ENCODE results near the gene NRROS.

NRROS gene

DNA sequence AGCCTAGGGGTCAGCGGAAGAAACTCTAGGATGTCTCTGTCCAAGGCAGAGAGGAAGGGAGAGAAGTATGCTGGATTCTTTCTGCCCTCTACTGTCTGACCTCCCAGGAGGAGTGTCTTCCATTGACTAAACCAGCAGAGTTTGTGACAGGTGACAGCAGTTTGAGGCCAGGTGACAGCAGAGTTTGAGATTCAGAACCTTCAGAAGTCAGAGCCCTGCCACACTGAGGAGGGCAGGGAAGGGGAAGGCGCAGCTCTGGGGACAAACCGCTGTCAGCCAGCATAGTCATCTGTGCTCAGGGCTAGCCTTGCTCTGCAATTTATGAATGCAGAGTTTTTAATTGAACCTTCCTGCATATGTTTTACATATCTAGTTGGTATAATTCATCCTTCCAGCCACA, 12.3 kb downstream of the NRROS start:
- no peak for DNase-seq

DNA sequence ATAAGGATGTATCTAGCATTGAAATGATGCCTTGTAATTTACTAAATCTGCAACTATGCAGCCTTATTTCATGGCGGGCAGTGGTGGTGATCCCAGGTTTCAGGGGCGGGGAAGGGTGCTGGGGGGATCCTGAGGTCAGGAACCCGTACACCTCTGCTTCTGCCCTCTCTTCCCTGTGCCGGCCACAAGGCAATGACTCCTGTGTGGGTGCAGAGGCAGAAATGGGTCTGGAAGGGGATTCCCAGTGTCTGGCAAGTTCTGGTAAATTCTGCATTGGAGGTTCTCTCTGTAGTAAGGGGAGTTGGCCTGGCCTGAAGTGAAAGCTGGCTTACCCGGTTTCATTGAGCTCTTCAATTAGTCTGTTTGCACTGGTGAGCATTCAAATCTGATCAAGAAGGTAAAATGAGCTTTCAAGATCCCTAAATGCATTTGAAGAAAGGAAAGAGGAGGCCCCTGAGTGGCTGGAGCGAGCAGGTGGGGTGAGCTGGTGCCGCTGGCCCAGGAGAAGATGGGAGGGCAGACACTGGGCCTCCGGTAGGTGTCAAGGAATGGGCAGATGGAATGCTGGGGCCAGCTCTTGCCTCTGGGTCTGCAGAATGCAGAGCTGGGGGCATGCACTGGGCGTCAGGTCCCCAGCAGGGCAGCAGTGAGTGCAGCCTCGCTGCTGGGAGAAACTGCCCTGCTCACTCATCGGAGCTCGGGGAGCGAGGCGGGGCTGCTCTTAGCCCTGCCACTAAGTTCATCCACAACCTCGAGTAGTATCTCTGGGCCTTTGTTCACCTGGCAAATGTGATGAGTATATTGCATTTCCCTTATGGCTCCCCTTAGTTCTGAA, 13.7 kb downstream of the NRROS start:
- no peak for DNase-seq

DNA sequence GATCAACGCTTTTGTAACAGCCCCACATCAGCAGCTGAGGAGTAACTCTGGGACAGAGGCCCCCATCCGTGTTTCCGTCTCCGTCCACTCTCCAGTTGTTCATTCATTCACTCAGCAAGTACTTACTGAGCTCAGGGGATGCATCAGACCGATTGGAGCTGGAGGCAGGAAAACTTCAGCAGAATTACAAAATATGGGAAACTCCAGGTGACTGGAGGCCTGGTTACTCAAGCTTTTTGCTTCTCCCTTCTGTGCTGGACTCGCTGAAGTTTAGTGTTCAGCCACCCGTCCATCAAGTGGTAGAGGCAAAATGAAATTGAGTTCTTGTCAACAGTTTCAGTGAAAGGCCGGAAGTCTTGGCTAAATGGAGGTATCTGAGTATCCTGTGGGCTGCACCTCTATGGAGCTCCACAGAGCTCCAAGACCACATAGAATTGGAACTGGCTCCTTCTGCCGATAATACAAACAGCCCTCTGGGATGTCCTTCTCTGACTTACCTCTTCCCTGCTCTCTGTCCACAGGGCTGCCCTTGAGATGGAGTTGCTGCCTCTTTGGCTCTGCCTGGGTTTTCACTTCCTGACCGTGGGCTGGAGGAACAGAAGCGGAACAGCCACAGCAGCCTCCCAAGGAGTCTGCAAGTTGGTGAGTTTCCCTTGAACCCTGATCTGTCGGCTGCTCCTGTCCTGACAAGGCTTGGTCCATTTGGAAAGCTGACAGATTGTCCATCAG, 14.7 kb downstream of the NRROS start:
- no peak for DNase-seq

DNA sequence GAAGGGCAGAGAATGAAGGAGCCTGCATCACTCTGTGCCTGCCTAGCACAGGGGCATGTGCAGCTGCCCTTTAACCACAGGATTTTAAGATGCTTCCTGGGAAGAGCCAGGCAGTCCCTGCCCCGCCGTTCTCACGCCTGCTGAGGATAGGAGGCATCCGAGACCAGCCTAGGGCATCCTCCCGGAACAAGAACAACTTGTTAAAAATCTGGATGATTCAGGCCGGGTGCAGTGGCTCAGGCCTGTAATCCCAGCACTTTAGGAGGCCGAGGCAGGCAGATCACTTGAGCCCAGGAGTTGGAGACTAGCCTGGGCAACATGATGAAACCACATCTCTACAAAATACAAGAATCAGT, 15.2 kb downstream of the NRROS start:
- no peak for DNase-seq

DNA sequence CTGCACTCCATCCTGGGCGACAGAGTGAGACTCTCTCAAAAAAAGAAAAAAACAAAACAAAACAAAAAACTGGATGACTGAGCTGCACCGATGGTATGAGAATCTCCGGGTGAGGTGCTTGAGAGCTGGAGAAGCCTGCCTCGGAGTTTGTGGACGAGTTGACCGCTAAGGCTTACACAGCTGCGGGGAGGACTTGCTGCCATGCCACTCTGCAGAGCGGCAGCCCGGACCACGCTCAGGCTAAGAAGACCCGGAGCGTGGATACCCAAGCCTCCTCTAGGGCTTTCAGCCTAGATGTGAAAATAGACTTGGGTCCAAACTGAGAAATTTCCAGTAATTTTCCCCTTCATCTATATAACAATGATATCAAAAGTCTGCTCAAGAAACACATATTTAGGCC, 16.0 kb downstream of the NRROS start:
- DNase-seq: no peak

DNA sequence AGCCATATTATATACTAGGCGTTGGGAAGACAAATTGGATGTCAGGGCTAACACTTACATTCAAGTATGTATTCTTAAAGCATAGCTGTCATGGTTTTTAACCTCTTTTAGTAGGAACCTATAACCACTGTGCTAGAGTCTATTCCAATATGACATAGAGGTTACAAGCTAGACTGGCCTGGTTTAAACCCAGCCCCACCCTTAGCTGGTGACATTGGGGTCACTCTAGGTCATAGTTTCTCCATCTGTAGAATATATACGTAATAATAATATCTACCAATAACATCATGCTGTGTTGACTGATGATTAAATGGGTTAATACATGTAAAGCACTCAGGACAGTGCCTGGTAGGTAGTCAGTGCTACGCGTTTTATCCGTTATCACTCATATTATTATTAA, 16.7 kb downstream of the NRROS start:
- no peak for DNase-seq

DNA sequence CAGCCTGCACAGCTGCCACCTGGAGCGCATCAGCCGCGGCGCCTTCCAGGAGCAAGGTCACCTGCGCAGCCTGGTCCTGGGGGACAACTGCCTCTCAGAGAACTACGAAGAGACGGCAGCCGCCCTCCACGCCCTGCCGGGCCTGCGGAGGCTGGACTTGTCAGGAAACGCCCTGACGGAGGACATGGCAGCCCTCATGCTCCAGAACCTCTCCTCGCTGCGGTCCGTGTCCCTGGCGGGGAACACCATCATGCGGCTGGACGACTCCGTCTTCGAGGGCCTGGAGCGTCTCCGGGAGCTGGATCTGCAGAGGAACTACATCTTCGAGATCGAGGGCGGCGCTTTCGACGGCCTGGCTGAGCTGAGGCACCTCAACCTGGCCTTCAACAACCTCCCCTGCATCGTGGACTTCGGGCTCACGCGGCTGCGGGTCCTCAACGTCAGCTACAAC, 20.4 kb downstream of the NRROS start:
- DNase-seq: no peak

DNA sequence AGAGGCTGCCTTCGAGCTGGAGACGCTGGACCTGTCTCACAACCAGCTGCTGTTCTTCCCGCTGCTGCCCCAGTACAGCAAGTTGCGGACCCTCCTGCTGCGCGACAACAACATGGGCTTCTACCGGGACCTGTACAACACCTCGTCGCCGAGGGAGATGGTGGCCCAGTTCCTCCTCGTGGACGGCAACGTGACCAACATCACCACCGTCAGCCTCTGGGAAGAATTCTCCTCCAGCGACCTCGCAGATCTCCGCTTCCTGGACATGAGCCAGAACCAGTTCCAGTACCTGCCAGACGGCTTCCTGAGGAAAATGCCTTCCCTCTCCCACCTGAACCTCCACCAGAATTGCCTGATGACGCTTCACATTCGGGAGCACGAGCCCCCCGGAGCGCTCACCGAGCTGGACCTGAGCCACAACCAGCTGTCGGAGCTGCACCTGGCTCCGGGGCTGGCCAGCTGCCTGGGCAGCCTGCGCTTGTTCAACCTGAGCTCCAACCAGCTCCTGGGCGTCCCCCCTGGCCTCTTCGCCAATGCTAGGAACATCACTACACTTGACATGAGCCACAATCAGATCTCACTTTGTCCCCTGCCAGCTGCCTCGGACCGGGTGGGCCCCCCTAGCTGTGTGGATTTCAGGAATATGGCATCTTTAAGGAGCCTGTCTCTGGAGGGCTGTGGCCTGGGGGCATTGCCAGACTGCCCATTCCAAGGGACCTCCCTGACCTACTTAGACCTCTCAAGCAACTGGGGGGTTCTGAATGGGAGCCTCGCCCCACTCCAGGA, 21.1 kb downstream of the NRROS start:
- no peak for DNase-seq

DNA sequence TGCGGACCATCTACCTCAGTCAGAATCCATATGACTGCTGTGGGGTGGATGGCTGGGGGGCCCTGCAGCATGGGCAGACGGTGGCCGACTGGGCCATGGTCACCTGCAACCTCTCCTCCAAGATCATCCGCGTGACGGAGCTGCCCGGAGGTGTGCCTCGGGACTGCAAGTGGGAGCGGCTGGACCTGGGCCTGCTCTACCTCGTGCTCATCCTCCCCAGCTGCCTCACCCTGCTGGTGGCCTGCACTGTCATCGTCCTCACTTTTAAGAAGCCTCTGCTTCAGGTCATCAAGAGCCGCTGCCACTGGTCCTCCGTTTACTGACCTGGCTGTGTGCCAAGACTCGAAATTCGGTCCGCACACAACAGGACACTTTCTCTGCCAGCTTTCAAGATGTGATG, 21.9 kb downstream of the NRROS start:
- no peak for DNase-seq

DNA sequence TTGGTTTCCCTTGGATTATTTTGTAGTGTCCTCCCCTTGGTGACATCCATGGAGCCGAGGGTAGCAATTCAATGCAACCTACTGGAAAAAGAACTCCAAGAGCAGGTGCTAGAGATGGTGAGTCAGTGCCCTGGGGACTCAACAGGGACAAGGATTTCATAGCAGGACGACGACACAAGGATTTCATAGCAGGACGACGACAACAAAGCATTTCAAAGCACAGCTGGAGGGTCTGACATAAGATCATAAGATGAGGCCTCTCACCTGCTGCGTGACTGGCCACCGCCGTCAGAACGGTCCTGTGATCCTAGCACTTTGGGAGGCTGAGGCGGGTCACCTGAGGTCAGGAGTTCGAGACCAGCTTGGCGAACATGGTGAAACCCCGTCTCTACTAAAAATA, 22.5 kb downstream of the NRROS start:
- DNase-seq: no peak

DNA sequence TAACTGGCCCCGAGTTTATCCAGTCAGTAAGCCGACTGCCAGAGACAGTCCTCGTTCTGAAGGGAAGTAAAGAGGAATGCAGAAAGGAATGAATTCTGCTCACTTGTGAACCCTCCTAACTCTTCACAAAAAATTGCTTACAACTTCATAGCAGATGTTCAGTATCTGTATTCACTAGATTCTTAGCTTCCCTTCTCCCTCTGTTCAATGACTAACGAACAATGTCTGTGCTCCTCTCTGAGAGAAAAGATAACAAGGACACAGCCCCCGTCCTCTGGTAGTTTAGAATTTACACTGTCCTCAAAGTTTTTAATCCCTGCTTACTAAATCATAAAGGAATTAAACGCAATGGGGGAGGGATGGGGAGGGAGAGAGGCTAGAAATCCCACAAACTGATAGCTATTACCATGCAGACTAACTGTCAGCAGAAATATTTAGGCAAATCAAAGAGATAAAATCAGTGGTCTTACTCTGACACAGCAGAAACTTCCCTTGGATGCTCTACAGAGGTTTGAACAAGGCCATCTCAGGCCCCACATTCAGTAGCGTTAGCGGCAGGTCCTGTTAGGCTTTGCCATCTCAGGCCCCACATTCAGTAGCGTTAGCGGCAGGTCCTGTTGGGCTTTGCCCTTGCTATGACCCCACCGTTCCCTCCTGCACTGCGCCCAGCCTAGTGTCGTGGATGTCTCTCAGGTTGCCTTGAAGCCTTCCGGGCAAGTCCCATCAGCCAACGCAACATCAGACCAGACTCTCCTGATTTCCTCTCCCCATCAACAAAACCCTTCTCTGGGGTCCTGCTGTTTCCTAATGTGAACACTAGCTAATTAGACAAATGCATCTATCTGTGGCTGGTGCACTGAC, 23.4 kb downstream of the NRROS start:
- no peak for DNase-seq

DNA sequence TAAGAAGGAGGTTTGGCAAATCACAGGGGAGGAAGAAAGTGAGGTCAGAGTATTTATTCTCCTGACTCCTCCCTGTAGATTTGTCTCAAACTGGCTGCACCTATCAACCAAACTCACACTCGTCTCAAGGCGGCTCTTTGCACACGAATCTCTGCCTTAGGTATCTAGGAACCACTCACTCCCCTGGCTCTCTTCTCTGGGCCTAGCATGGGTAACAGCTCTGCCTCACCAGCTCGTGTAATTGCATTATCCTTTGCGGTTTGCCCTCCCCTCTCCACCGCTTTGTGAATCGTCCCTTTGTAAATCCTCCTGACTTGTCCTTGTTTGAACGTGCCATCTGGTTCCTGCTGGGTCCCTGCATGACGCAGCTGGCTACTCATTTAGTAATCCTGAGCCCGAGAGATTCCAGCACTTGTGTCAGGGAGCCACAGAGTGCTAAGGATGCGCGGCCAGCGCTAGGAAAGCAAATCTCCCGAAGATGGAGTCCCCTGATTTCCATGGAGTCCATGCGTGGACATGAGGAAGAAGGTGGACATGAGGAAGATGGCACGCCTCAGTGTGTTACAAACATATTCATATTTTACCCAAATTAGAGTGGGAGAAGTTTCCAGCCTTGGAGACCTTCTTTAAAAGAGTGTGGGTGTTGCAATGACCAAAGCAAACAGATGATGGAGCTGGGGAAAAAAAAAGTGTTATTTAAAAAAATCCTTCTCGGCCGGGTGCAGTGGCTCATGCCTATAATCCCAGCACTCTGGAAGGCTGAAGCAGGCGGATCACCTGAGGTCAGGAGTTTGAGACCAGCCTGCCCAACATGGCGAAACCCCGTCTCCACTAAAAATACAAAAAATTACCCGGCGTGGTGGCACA, 26.7 kb downstream of the NRROS start:
- no peak for DNase-seq

DNA sequence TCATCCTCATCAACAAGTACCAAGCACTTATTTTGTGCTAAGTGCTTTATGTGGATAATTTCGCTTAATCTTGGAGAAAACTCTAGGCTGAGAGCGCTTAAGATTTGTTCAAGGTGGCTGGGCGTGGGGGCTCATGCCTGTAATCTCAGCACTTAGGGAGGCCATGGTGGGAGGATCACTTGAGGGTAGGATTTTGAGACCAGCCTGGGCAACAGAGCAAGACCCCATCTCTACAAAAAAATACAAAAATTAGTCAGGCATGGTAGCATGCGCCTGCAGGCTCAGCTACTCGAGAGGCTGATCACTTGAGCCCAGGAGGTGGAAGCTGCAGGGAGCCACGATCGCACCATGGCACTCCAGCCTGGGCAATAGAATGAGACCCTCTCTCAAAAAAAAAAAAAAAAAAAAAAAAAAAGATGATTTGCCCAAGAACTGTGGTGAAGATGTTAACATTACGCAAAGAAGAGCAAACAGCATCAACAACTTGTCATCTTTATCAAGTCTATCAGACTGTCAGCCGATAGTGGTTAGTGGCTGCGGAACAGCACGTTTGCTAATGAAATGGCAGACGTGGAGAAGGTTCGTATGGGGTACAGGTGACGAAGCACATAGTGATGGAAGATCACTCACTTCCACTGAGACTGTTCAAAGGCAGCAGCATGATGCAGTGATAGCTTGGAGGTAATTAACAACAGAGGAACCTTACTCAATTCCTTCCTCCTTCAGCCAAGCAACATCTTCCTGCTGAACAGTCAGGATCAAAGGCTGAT, 27.7 kb downstream of the NRROS start:
- DNase-seq: no peak

DNA sequence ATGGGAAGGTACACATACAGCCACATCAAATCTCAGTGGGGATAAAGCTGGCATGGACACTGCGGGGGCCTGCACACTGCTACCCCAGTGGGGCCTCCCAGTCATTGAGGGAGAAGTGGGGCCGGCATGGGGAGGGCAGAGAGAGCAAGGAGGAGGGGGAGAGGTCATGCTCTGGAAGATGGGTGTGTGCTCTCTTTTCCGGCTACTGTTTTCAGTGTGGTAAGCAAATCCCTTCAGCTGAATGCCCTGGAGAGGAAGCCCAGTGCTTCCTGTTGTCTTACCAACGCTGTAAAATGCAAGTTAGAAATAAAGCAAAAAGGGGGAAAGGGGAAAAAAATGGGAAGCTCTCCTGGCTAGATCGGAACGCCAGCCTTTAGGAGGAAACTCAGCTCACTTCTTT, 30.8 kb downstream of the NRROS start:
- DNase-seq: no peak

DNA sequence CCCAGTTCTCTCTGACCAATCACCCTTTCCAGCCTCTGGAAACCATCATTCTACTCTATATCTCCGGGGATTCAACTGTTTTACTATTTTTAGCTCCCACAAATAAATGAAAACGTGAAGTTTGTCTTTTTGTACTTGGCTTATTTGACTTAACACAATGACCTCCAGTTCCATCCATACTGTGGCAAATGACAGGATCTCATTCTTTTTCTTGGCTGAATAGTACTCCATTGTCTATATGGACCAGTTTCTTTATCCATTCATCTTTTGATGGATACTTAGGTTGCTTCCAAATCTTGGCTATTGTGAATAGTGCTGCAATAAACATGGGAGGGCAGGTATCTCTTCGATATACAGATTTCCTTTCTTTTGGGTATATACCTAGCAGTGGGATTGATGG, 34.1 kb downstream of the NRROS start:
- no peak for DNase-seq

DNA sequence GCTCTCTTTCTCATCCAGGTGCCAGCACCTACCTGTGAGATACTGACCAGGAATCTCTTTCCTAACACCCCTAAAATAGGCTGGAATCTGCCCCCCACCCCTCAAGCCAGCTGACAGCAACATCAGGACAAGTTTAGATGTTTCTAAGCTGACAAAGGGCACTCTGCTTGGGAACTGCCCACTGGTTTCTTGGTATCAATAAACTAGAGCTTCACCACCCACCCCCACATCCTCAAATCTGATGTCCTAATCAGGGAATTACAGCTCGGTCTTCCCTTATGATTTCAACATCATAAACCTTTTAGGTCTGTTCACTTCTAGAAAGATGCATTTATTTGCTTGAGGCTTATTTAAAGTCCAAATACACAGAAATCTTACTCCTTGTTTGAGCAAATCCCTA, 37.9 kb downstream of the NRROS start:
- no peak for DNase-seq

DNA sequence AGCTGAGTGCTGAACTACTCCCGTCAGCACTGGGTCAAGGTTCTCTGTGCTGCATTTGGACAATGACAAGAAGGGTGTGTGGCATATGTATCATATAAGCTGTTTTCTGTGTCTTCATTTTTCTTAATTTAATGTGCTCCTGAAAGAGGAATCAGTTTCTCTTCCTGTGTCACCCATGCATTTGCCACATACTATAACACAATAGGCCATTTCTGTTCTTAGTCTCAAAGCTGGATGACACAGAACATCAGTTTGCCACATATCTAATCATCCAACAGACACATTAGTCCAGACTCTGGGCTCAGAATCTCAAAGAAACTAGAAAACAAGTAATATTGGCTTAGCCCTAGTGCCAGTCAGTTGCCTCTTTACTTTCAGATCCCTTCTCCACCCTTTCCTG, 38.4 kb downstream of the NRROS start:
- no peak for DNase-seq

DNA sequence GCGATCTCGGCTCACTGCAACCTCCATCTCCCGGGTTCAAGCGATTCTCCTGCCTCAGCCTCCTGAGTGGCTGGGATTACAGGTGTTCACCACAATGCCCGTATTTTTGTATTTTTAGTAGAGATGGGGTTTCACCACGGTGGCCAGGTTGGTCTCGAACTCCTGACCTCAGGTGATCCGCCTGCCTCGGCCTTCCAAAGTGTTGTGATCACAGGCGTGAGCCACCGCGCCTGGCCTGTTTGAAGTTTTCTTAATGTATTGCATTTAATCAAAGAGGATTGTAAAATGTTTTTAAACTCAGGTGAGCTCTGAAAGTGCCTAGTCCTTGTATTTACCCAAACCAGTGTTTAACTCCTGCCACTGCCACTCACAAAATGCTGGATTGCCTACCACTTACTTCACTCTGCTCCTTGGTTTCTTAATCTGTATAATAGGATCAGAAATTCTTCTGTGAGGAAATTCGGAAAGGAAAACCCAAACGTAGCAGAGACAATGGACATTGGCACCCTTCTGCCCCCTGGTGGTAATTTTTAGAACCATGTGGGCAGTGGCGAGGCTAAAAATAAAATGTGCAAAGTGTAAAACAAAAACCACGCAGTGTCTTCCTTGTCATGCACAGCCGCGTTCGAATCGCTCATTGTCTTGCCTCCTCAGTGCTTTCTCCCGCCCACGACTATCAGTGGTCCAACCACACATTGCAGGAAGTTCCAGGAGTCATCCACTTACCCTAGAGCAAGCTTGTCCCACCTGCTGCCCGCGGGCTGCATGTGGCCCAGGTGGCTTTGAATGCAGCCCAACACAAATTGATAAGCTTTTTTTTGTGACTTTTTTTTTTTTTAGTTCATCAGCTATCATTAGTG, 45.3 kb downstream of the NRROS start:
- DNase-seq: peak; percentile 70

DNA sequence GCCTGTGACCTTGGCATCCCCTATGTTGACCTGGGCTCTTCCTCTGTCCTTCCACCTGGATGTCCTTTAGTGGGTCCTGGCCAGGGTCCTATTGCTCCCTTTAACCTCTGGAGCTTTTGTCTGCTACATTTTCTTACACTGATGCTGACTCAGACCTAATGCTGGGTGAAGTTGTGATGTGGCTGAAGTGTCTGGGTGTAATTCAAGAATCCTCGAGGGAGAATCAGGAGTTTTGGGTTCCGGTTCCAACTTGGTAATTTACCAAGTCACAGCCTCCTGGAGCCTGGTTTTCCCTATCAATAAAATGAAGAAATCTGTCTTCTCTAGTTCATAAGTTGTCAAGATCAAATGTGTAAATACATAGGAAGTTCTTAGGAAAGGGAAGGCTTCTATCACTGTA, 46.9 kb downstream of the NRROS start:
- DNase-seq: no peak

DNA sequence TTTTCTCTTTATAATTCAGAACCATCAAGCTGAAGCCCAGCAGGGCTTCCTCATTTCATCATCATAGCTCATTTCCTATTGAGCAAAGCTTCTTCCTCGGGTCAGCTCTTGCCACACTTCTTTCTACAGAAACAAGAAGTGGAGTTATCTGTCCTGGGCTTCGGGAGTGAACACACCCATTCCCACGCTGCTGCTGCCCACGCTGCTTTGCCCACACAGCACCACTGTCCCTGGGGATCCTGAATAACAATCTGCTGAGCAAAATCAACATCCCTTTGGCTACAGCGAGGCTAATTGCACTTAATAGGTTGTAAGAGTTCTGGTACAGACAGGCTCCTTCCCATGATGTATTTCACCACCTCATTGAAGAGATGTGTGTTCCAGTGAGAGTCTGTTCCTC, 48.9 kb downstream of the NRROS start:
- no peak for DNase-seq
